Inferior parietal cortex (tissue), 1 donor: ENCODE data around the gene POLR2A.
"Not testable (repeated sequence)": the region's sequence is repeated elsewhere in the genome, so short reads cannot be mapped to it uniquely, and the experiment has no call there.

Experiments used
- DNase-seq: peaks from one replicate; pipeline ENCODE4 v3.0.0-alpha.2; 2016; ENCODE audit errors: extremely low spot score

The POLR2A gene

GRCh38 chr17:7478276-7479212, 5.6 kb upstream of the POLR2A start:
- DNase-seq: peak; percentile 32

GRCh38 chr17:7479213-7480088, 4.7 kb upstream of the POLR2A start, which contains the start of gene ZBTB4:
TSS of gene ZBTB4 (minus strand) at chr17:7479631. CDS start at chr17:7466801, 12,830 bp downstream.
- peak; percentile 31 for DNase-seq

GRCh38 chr17:7480089-7480384, 4.1 kb upstream of the POLR2A start:
- DNase-seq: no peak

DNA sequence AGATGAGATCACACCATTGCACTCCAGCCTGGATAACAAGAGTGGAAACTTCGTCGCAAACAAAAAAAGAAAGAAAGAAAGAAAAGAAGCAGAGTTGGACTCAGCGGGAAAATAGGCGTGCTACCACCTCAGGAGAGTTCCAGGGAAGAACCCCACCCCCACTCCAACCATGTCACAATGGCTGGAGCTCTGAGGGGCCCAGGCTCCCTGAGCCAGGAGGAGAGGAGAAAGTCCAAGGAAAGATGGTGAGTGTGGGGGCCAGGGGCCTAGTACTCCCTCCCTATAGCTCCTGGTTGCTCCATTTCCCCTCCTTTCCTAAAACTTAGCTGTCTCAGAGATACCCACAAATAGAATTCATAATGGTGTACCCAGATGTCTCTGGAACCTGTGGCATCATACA, 2.9 kb upstream of the POLR2A start, which contains the start of gene SLC35G6:
TSS of gene SLC35G6 (plus strand) at position 172 of the 400 bp plus-strand sequence. CDS start at position 243, 71 bp downstream.
- not testable (repeated sequence) for DNase-seq

GRCh38 chr17:7481842-7482741, 2.1 kb upstream of the POLR2A start:
- DNase-seq: not testable (repeated sequence)

GRCh38 chr17:7482742-7483088, 1.5 kb upstream of the POLR2A start:
- not testable (repeated sequence) for DNase-seq

DNA sequence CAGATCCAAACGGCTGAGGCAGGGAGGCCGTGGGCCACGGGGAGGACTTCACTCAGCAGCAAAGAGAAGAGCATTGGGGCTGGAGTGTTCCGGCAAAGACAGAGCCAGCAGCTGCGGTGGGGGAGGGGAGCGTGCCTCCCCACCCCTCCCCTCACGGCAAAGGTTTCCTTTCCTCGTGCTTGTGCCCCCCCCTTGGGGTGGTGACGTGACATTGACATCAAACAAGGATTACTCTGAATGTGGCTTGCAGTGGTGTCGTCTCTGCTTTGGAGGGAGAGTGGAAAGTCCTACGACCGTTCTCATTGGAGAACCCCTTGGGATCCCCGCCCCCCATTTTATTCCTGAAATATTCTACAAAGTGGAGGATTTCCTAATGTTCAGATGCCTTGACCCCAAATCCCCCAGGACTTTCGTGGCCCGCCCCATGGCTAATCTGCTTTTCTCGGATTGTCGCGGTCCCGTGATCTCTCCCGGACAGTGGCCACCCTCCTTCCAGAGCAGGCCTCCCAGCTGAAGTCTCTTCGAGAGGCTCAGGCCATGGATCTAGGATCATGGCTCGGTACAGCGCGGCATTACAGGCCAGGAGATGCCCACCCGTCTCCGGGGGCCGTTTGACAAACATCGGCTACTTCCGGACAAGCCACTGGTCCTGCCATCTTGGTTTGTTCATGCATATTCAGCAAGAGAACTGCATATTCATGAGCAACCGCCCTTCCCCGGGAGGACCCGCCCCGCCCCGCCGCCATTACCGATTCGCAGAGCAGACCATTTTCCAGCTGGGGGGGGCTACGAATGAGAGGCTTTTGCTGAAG, 705 bp upstream of the POLR2A start:
- peak; percentile 92 for DNase-seq

- no peak for DNase-seq
Measured at GRCh38 chr17:7484919-7485377, 782 bp downstream of the POLR2A start.

GRCh38 chr17:7486181-7486580, 2.0 kb downstream of the POLR2A start:
- DNase-seq: no peak

GRCh38 chr17:7490144-7490543, 6.0 kb downstream of the POLR2A start:
- no peak for DNase-seq

- DNase-seq: no peak
Measured at GRCh38 chr17:7491583-7491982, 7.4 kb downstream of the POLR2A start.

GRCh38 chr17:7493941-7494340, 9.8 kb downstream of the POLR2A start:
- no peak for DNase-seq

- DNase-seq: no peak
Measured at GRCh38 chr17:7495906-7496434, 11.8 kb downstream of the POLR2A start.

DNA sequence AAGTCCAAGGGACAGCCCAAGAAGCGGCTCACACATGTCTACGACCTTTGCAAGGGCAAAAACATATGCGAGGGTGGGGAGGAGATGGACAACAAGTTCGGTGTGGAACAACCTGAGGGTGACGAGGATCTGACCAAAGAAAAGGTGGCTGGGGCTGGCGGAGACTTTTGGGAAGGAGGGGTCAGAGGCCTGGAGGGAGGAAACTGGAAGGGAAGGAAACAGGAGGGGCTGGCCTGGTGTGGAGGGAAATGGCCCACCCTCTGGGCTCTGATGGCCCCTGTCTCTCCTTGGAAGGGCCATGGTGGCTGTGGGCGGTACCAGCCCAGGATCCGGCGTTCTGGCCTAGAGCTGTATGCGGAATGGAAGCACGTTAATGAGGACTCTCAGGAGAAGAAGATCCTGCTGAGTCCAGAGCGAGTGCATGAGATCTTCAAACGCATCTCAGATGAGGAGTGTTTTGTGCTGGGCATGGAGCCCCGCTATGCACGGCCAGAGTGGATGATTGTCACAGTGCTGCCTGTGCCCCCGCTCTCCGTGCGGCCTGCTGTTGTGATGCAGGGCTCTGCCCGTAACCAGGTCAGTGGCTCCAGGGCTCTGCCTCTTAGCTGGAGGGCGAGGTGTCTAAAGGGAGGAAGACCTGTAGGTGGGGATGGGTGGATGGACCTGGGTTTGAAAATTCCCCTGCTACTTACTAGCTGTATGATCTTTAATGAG, 12.5 kb downstream of the POLR2A start:
- no peak for DNase-seq

- no peak for DNase-seq
Measured at GRCh38 chr17:7497228-7497627, 13.1 kb downstream of the POLR2A start.

GRCh38 chr17:7497636-7498035, 13.5 kb downstream of the POLR2A start:
- DNase-seq: no peak

GRCh38 chr17:7499161-7499560, 15.0 kb downstream of the POLR2A start:
- DNase-seq: no peak

GRCh38 chr17:7501729-7502128, 17.6 kb downstream of the POLR2A start:
- DNase-seq: no peak

DNA sequence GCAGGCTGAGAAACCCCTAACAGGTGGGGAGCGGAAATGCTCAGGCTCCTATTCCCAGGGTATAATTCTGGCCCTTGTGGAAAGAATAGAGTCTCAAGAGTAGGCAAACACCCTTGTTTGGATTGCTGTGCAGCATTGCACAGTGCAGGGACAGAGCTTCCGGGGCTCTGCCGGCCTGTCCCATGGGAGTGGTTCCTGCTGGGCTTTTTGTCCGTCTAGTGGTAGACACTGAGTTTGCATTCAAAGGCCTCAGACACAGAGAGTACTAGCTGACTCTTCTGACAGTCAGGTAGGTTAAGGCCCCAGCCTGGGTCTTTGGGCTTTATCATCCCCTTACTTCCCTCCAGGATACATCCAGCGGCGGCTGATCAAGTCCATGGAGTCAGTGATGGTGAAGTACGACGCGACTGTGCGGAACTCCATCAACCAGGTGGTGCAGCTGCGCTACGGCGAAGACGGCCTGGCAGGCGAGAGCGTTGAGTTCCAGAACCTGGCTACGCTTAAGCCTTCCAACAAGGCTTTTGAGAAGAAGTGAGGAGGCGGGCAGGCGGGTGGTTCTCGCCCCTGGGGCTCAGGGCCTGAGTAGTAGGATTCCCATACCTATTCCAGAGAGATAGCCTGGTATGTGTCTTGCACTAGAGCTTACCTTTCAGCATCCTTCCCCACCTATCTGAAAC, 18.1 kb downstream of the POLR2A start:
- no peak for DNase-seq
